Progenitor cell of endocrine pancreas (in vitro differentiated cells): ENCODE results near the gene HYCC2. TPM values are rescaled to one million over a fixed set of nuclear protein-coding genes. Genes with fewer than 3 reads are reported as not detected.
"Not testable (repeated sequence)": the region's sequence is repeated elsewhere in the genome, so short reads cannot be mapped to it uniquely, and the experiment has no call there.

ENCODE experiments used
- DNase-seq: peaks from one replicate; pipeline ENCODE4 v3.0.0; 2021; ENCODE audit warnings: low spot score; ENCODE audit not compliant: unreplicated experiment
- H3K27ac Mint-ChIP-seq: 2 replicates; pipeline ENCODE4 v1.8.0; 2021; ENCODE audit warnings: mild to moderate bottlenecking, moderate library complexity, mixed read lengths
- H3K27me3 Mint-ChIP-seq: 2 replicates; pipeline ENCODE4 v1.8.0; 2021; ENCODE audit warnings: mixed read lengths
- H3K36me3 Mint-ChIP-seq: 2 replicates; pipeline ENCODE4 v1.8.0; 2022; ENCODE audit warnings: mixed read lengths; ENCODE audit not compliant: insufficient read depth
- H3K4me1 Mint-ChIP-seq: 2 replicates; pipeline ENCODE4 v1.8.0; 2021; ENCODE audit warnings: low read depth, mixed read lengths
- H3K4me3 Mint-ChIP-seq: 2 replicates; pipeline ENCODE4 v1.8.0; 2021; ENCODE audit warnings: low read depth, mild to moderate bottlenecking, moderate library complexity, mixed read lengths
- H3K9me3 Mint-ChIP-seq: 2 replicates; pipeline ENCODE4 v1.8.0; 2021; ENCODE audit warnings: low read depth, mixed read lengths
- CTCF ChIP-seq: fragments of 200-600 bp; sonication (generic); IDR thresholded peaks from one replicate; pipeline ENCODE4 v1.5.0; 2021; ENCODE audit warnings: antibody characterized with exemption, mild to moderate bottlenecking; ENCODE audit not compliant: unreplicated experiment
- total RNA-seq: library from RNA; stranded (reverse); gene quantifications from 2 replicates; pipeline ENCODE4 v1.2.1, GENCODE V29; 2021

HYCC2 gene
- total RNA-seq, 1 donor from 2014 or later = 25.7 TPM

- H3K27ac Mint-ChIP-seq = no peak overlapping the region
- TF ChIP-seq CTCF = no peak
- H3K36me3 Mint-ChIP-seq = peaks cover 36% of the 10 kb centered on the region
- no peak for DNase-seq
- peaks cover 14% of the 10 kb centered on the region for H3K9me3 Mint-ChIP-seq
- no peak overlapping the region for H3K4me3 Mint-ChIP-seq
- no peaks in the 10 kb centered on the region for H3K27me3 Mint-ChIP-seq
- H3K4me1 Mint-ChIP-seq = no peaks in the 10 kb centered on the region
These were observed 30.4 kb downstream of the HYCC2 start for GRCh38 chr2:201040867-201041628.

- Mint-ChIP-seq H3K4me1 (no peaks in the 10 kb centered on the region), H3K4me3 (no peak overlapping the region), H3K27ac (peak overlapping the region; percentile 79), H3K9me3 (peaks cover 18% of the 10 kb centered on the region), H3K27me3 (no peaks in the 10 kb centered on the region), H3K36me3 (peaks cover 47% of the 10 kb centered on the region)
- DNase-seq = no peak
- TF ChIP-seq CTCF = no peak
These were observed 32.6 kb downstream of the HYCC2 start for GRCh38 chr2:201038855-201039254.

- not testable (repeated sequence) for DNase-seq, H3K27ac Mint-ChIP-seq, H3K4me3 Mint-ChIP-seq, H3K4me1 Mint-ChIP-seq, H3K27me3 Mint-ChIP-seq
- Mint-ChIP-seq H3K36me3 (peaks cover 47% of the 10 kb centered on the region), H3K9me3 (peaks cover 18% of the 10 kb centered on the region)
These were observed 33.1 kb downstream of the HYCC2 start for GRCh38 chr2:201038361-201038760.

- H3K27ac Mint-ChIP-seq, H3K4me3 Mint-ChIP-seq, H3K4me1 Mint-ChIP-seq, DNase-seq, H3K27me3 Mint-ChIP-seq: not testable (repeated sequence)
- H3K36me3 Mint-ChIP-seq = peaks cover 40% of the 10 kb centered on the region
- H3K9me3 Mint-ChIP-seq = peaks cover 14% of the 10 kb centered on the region
These were observed 37.1 kb downstream of the HYCC2 start for GRCh38 chr2:201034355-201034754.

GRCh38 chr2:201024518-201024917, 47.0 kb downstream of the HYCC2 start:
- peaks cover 20% of the 10 kb centered on the region for H3K36me3 Mint-ChIP-seq
- H3K27me3 Mint-ChIP-seq = no peaks in the 10 kb centered on the region
- no peak for DNase-seq
- TF ChIP-seq CTCF = no peak
- H3K4me1 Mint-ChIP-seq = no peaks in the 10 kb centered on the region
- H3K4me3 Mint-ChIP-seq = no peak overlapping the region
- no peak overlapping the region for H3K27ac Mint-ChIP-seq
- H3K9me3 Mint-ChIP-seq = peaks cover 9% of the 10 kb centered on the region

GRCh38 chr2:201021914-201022313, 49.6 kb downstream of the HYCC2 start:
- Mint-ChIP-seq H3K9me3 (no peaks in the 10 kb centered on the region), H3K36me3 (peaks cover 8% of the 10 kb centered on the region), H3K4me1 (no peaks in the 10 kb centered on the region), H3K4me3 (no peak overlapping the region), H3K27me3 (no peaks in the 10 kb centered on the region), H3K27ac (no peak overlapping the region)
- no peak for TF ChIP-seq CTCF
- DNase-seq = no peak

Other genes starting within 250 kb of the HYCC2 start
- gene CLK1, start 207.0 kb downstream of the HYCC2 start, total RNA-seq = 128 and 129 TPM in 2 replicates
- 65.1 and 71.8 TPM in 2 replicates for gene PPIL3, start 182.6 kb downstream of the HYCC2 start, total RNA-seq
- 27.1 and 27.5 TPM in 2 replicates for gene NIF3L1, start 182.3 kb downstream of the HYCC2 start, total RNA-seq
- gene ORC2, start 108.0 kb downstream of the HYCC2 start, total RNA-seq = 39.5 and 45.3 TPM in 2 replicates
- 74.7 and 75.7 TPM in 2 replicates for gene NDUFB3, start 330 bp upstream of the HYCC2 start, total RNA-seq
- 46.1 and 50.0 TPM in 2 replicates for gene CFLAR, start 44.5 kb upstream of the HYCC2 start, total RNA-seq
- 9.0 and 9.9 TPM in 2 replicates for gene CASP10, start 111.5 kb upstream of the HYCC2 start, total RNA-seq
- gene CASP8, start 188.9 kb upstream of the HYCC2 start, total RNA-seq = 2.8 and 5.0 TPM in 2 replicates